Muscle layer of colon (tissue), 2 donors: Measurements from ENCODE around the gene SLC46A3.

Source experiments
- H3K27ac ChIP-seq: one replicate; pipeline ENCODE4 v1.7.0; 2013; ENCODE audit warnings: low read depth, mild to moderate bottlenecking, low read length, moderate library complexity
- H3K27me3 ChIP-seq, 2 donors: one replicate each; pipeline ENCODE4 v1.7.0; 2013; ENCODE audit warnings: low read length in 2 of 2, mild to moderate bottlenecking in 2 of 2; ENCODE audit not compliant: insufficient read depth in 2 of 2, control insufficient read depth in 1 of 2
- H3K36me3 ChIP-seq: one replicate; pipeline ENCODE4 v1.7.0; 2013; ENCODE audit warnings: mild to moderate bottlenecking, low read length; ENCODE audit not compliant: insufficient read depth
- H3K4me1 ChIP-seq: one replicate; pipeline ENCODE4 v1.7.0; 2013; ENCODE audit warnings: mild to moderate bottlenecking, low read length; ENCODE audit not compliant: insufficient read depth
- H3K4me3 ChIP-seq, 2 donors: one replicate each; pipeline ENCODE4 v1.7.0; 2013; ENCODE audit warnings: low read length in 2 of 2, low read depth in 1 of 2, mild to moderate bottlenecking in 1 of 2, moderate library complexity in 1 of 2
- H3K9ac ChIP-seq: one replicate; pipeline ENCODE4 v1.7.0; 2013; ENCODE audit warnings: low read length
- H3K9me3 ChIP-seq: one replicate; pipeline ENCODE4 v1.7.0; 2013; ENCODE audit warnings: mild to moderate bottlenecking, low read length
- donor health status: abdominal sarcoma.
- donor health status: Adenocarcinoma of cecum.

The SLC46A3 gene

DNA sequence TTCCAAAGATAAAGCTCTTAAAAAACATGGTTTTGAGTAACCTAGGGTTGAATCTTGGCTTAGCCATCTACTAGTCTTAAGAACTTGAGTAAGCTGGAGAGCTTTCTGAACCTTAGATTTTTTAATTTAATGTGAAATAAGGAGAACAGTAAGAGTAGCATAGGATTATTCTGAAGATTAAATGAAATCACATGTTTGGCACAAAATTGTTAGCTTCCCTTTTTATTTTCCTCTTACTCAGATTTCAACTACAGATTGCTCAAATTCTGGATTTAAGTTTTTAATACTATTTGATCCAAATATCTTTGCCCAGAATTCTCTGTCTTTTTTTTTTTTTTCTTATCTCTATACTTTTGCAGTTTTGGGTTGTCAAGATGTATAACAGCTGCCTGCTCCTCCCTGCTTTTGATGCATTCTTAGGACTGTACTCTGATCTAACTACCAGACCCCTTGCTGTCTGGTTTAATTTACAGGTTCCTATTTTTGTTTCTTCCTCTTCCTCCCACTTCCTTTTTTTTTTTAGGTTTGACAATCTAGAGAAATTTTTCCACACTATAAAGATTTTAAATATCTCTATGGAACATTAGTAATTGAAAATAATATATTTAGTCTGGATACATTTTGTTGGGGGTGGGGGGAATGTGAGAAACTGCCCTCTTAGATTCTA is 47.5 kb downstream of the SLC46A3 start:
- Histone ChIP-seq H3K9me3 (no peaks in the 10 kb centered on the region), H3K9ac (no peak overlapping the region), H3K27me3 (no peaks in the 10 kb centered on the region), H3K4me3 (no peak overlapping the region), H3K27ac (no peak overlapping the region), H3K36me3 (peaks cover 62% of the 10 kb centered on the region), H3K4me1 (no peaks in the 10 kb centered on the region)

DNA sequence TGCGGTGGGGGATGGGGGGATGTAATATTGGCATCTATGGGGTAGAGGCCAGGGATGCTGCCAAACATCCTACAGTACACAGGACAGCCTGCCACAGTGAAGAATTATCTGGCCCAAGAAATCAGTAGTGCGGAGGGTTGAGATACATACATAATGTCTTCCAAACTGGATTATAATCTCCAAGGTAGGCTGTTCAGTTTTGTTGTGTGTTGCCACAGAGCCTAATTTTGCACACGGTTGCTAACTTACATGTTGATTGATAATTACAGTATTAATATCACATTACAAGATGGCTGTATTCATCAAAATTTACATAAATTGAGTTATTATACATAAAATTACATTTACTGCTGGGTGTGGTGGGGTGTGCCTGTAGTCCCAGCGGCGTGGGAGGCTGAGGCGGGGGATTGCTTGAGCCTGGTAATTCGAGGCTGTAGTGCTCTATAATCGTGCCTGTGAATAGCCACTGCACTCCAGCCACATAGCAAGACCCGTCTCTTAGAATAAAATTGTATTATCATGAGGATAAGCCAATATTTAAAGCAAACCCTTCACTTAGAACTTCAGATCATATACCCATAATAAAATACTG is 51.8 kb downstream of the SLC46A3 start:
- H3K4me1 ChIP-seq = no peaks in the 10 kb centered on the region
- no peak overlapping the region for H3K27ac ChIP-seq
- no peak overlapping the region for H3K9ac ChIP-seq
- H3K36me3 ChIP-seq = peaks cover 71% of the 10 kb centered on the region
- no peaks in the 10 kb centered on the region for H3K9me3 ChIP-seq
- no peaks in the 10 kb centered on the region for H3K27me3 ChIP-seq
- no peak overlapping the region for H3K4me3 ChIP-seq

DNA sequence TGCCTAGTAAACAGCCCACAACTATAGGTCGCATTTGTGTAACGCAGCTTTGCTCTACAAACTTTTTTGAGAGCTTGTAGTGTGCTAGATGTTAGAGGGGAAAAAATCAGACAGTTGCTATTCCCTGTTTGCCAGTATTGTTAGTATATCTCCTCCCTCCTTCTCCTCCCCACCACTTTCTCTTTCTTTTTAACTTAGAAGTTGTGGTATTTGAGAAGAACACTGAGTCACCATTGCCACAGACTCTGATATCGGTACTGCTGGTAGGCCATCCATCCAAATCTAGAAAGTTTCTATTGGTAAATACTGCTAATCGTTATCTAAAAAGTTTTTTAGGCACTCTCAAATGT is 59.2 kb downstream of the SLC46A3 start:
- Histone ChIP-seq H3K27ac (peak overlapping the region; percentile 95), H3K9ac (peak overlapping the region; percentile 90), H3K4me3 (peak overlapping the region; percentile 83 to 98), H3K4me1 (peaks cover 32% of the 10 kb centered on the region), H3K36me3 (peaks cover 21% of the 10 kb centered on the region), H3K27me3 (no peaks in the 10 kb centered on the region), H3K9me3 (no peaks in the 10 kb centered on the region)

DNA sequence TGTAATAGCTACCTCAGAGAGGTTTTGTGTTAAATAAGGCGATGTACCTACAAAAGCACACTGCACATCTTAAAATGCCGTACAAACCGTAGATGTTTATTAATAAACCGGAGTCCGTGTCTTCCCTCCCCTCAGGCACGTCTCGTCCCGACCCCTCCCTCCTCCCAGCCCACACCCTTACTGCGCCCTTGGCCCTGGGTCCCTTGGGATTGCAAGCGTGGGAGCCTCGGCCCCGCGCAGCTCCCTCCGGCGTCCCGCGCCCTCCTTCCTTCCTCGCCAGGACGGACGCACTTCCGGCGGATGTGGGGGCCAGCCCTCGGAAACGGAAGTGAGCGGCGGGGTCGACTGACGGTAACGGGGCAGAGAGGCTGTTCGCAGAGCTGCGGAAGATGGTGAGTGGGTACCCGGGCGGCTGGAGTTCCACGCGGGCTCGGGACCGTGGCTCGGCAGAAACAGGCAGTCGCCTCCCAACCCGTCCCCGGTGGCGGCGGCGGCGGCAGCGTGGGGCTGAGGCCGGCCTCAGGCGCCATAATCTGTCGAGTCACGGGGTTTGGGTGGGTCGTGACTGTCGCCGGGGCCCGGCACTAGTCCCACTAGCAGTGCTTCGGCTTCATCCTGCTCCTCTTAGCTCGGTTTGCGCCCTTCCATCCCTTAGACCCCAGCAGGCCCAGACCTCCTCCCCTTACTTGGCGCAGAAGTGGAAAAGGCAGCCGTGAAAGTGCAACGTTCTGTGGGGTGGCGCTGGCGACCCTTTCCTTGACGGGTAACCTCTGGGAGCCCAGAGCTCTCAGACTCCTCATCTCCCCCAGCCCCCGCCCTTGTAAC is 59.8 kb downstream of the SLC46A3 start, which contains the start of gene POMP:
Gene POMP (plus strand): TSS at position 335 of the 825 bp plus-strand sequence. CDS start 55 bp downstream, at position 390.
- Histone ChIP-seq H3K27ac (peak within 1 kb of the TSS; percentile 95), H3K9ac (peak within 1 kb of the TSS; percentile 98), H3K27me3 (no peaks in the 10 kb centered on the region), H3K9me3 (no peaks in the 10 kb centered on the region), H3K4me3 (peak within 1 kb of the TSS; percentile 83 to 98), H3K4me1 (peaks cover 32% of the 10 kb centered on the region), H3K36me3 (peaks cover 17% of the 10 kb centered on the region)

DNA sequence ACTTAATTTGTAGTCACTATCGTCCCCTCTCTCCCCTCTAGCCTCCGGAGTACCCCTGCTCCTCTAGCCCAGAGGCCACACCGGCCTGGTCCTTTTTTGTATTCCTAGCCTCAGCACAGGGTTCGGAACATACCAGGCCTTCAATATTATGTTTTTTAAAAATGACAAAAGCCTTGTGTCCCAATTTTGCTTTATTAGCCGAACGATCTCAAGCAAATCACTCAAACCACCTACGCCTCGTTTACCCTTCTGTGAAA is 60.3 kb downstream of the SLC46A3 start:
- peak overlapping the region; percentile 95 for H3K27ac ChIP-seq
- H3K4me1 ChIP-seq = peaks cover 32% of the 10 kb centered on the region
- no peaks in the 10 kb centered on the region for H3K9me3 ChIP-seq
- H3K27me3 ChIP-seq = no peaks in the 10 kb centered on the region
- peak overlapping the region; percentile 98 for H3K9ac ChIP-seq
- peaks cover 11% of the 10 kb centered on the region for H3K36me3 ChIP-seq
- peak overlapping the region; percentile 83 to 98 for H3K4me3 ChIP-seq

DNA sequence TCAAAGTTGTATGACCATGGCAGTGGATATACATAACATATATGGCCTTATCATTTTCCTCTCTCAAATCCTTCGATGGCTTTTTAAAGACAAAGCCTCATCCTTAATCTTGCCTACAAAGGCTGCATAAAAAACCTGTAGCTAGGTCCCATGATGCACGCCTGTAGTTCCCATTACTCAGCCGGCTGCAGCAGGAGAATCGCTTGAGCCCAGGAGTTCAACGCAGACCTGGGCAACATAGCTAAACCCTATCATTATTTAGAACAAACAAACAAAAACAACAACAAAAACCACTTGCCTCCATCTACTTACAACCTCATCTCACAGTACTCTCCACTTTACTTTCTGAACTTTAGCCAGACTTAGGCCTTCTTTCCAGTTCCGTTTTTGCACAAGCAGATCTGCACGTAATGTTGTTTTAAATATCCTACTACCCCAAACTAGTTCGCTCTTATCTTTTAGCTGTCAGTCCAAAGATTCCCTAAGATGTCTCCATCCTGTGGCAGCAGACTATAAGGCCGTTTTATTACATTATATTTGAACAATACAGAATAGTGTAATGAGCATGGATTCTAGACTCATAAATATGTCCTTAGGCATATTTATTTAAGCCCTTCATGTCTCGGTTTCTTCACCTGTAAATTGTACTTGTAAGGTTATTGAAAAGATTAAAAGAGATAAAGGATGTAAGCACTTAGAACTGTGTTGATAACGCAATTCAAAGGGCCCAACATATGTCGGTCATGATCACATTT is 60.8 kb downstream of the SLC46A3 start:
- H3K27ac ChIP-seq = peak overlapping the region; percentile 95
- H3K9me3 ChIP-seq = no peaks in the 10 kb centered on the region
- peak overlapping the region; percentile 83 to 98 for H3K4me3 ChIP-seq
- H3K27me3 ChIP-seq = no peaks in the 10 kb centered on the region
- peaks cover 32% of the 10 kb centered on the region for H3K4me1 ChIP-seq
- H3K9ac ChIP-seq = peak overlapping the region; percentile 98
- H3K36me3 ChIP-seq = peaks cover 8% of the 10 kb centered on the region

DNA sequence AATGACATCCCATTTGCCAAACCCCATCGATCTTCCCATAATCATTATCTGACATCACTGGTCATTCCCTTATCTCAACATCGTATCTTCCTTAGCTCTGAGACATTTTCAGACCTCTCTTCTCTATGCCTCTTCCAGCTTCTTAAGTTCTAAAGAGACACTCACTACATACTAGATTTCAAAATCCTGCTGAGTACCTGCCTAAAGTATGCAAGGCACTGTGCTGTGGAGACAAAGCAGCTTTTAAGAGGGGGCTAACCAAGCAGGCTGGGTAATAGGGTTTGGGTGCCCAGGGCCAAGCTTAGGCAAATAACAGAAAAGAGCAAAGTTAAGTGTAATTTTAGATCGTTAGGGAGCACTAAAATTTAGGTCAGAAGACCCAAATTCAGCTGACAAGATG is 63.2 kb downstream of the SLC46A3 start:
- peaks cover 25% of the 10 kb centered on the region for H3K4me1 ChIP-seq

DNA sequence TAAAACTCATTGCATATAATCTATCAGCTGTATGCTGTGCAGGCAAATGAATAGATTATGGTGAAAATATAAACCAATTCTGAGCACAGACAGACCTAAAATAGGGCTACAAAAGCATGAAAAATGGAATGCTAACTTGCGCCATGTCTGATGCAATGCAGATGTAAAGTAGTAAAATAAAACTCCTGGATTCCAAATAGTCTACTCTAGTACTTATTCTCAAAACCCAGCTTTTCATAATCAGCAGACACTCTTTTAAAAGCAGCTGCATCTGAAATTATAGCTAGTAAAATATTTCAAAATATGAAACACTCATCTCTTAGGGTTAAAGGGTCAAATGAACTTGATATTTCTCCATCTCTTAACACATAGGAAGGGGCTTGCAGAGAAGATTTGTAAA is 64.5 kb downstream of the SLC46A3 start:
- no peaks in the 10 kb centered on the region for H3K27me3 ChIP-seq
- peaks cover 14% of the 10 kb centered on the region for H3K4me1 ChIP-seq
- no peaks in the 10 kb centered on the region for H3K9me3 ChIP-seq
- no peak overlapping the region for H3K9ac ChIP-seq
- no peak overlapping the region for H3K27ac ChIP-seq
- no peaks in the 10 kb centered on the region for H3K36me3 ChIP-seq
- H3K4me3 ChIP-seq = no peak overlapping the region

More for the DNA sequence above, 63.2 kb downstream of the SLC46A3 start:
- no peak overlapping the region for H3K4me3 ChIP-seq
- H3K27ac ChIP-seq = no peak overlapping the region
- H3K9ac ChIP-seq = no peak overlapping the region
- H3K36me3 ChIP-seq = no peaks in the 10 kb centered on the region
- H3K9me3 ChIP-seq = no peaks in the 10 kb centered on the region
- no peaks in the 10 kb centered on the region for H3K27me3 ChIP-seq

DNA sequence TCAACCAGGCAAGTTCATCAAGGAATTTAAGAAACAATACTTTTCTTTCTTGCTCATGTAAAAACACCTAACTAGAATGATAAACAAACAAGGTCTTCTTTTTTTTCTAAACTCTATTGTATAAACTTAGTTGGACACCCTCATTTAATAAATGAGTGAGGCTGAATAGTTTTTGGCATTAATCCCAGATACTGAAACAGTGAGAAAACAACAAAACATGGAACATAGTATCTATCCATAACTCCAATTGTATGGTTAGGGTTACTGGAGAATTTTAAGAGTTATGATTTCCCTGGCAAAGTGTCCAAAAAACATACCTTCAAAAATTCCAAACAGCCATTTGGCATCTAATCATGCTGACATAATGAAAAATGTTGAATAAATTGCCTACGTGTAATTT is 65.7 kb downstream of the SLC46A3 start:
- H3K4me3 ChIP-seq = no peak overlapping the region
- no peaks in the 10 kb centered on the region for H3K36me3 ChIP-seq
- H3K27ac ChIP-seq = no peak overlapping the region
- no peaks in the 10 kb centered on the region for H3K27me3 ChIP-seq
- no peak overlapping the region for H3K9ac ChIP-seq
- H3K4me1 ChIP-seq = peaks cover 14% of the 10 kb centered on the region
- no peaks in the 10 kb centered on the region for H3K9me3 ChIP-seq

DNA sequence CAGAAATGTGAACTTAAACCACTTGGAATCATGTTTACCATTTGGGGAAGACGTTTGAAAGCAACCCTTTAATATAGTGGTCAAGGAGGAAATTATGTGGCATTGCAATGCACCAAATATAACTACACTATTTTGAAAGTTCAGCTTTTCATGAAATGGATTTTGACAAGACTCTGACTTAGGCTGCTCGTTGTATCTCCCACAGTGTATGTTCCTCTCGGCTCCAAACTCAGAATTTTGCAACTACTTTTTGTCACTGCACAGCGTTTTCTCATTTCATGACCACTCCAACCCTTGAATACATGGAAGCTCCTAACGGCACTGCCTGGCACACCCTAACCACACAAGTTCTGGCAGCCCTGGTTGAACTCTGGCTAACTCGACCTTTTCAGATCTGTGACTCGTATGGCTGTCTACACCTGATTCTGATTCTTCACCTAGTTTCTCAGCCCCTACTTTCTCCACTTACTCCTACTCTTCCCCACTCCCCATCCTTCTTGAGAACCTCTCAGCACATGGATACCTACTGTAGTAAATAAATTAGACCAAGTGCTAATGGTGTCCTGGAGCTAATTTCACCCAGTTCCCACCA is 66.9 kb downstream of the SLC46A3 start:
- Histone ChIP-seq H3K4me3 (no peak overlapping the region), H3K4me1 (peaks cover 8% of the 10 kb centered on the region), H3K27me3 (no peaks in the 10 kb centered on the region), H3K36me3 (no peaks in the 10 kb centered on the region), H3K9me3 (no peaks in the 10 kb centered on the region), H3K9ac (no peak overlapping the region), H3K27ac (no peak overlapping the region)

DNA sequence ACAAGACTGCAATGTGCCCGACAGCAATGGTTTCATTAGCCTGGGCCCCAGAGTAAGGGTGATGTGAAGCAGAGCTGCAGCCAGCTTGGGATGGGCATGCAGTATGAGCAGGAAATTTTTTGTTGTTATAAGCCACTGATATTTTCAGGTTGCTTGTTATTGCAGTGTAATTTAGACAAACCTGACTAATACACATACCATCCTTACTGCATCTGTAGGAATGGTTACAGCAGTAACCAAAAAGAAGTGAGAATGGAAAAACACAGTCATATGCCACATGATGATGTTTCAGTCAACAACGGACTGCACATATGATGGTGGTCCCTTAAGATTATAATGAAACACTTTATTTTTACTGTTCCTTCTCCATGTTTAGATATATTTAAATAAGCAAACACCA is 68.5 kb downstream of the SLC46A3 start:
- Histone ChIP-seq H3K9me3 (no peaks in the 10 kb centered on the region), H3K9ac (no peak overlapping the region), H3K36me3 (no peaks in the 10 kb centered on the region), H3K4me3 (no peak overlapping the region), H3K27me3 (no peaks in the 10 kb centered on the region), H3K27ac (no peak overlapping the region), H3K4me1 (no peaks in the 10 kb centered on the region)
